Measurements from ENCODE around the gene KEAP1.

DNA sequence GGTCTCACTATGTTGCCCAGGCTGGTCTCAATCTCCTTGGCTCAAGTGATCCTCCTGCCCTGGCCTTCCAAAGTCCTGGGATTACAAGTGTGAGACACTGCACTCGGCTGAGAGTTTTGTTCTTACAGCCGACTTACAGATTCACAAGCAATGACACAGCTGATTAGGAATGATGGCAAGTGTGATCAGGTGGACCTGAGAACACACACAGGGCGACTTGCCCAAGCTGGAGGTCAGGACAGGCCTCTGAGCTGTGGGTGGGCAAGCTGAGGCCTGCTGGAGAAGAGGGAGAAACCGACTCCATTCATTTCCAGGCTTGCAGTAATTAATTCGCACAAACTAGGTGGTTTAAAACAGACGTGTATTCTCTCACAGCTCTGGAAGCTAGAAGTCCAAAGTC is 32.5 kb upstream of the KEAP1 start:
- TF ChIP-seq POLR2A (IDR thresholded peaks at IDR 0.05; ENCODE audit: low read depth): no peak
- TF ChIP-seq EP300 (IDR thresholded peaks at IDR 0.05): no peak
- TF ChIP-seq, protein P1, sequence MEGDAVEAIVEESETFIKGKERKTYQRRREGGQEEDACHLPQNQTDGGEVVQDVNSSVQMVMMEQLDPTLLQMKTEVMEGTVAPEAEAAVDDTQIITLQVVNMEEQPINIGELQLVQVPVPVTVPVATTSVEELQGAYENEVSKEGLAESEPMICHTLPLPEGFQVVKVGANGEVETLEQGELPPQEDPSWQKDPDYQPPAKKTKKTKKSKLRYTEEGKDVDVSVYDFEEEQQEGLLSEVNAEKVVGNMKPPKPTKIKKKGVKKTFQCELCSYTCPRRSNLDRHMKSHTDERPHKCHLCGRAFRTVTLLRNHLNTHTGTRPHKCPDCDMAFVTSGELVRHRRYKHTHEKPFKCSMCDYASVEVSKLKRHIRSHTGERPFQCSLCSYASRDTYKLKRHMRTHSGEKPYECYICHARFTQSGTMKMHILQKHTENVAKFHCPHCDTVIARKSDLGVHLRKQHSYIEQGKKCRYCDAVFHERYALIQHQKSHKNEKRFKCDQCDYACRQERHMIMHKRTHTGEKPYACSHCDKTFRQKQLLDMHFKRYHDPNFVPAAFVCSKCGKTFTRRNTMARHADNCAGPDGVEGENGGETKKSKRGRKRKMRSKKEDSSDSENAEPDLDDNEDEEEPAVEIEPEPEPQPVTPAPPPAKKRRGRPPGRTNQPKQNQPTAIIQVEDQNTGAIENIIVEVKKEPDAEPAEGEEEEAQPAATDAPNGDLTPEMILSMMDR (IDR thresholded peaks at IDR 0.05): no peak
